CD4-positive, alpha-beta T cell treated with Interleukin-4 for 1 hour (primary cell): ENCODE measurements around the gene TMEM192.
"Not testable (repeated sequence)": the region's sequence is repeated elsewhere in the genome, so short reads cannot be mapped to it uniquely, and the experiment has no call there.

ENCODE experiments used
- DNase-seq, 2 donors: peaks; one replicate each; pipeline ENCODE4 v3.0.0-alpha.2; 2020 to 2022

The TMEM192 gene

DNA sequence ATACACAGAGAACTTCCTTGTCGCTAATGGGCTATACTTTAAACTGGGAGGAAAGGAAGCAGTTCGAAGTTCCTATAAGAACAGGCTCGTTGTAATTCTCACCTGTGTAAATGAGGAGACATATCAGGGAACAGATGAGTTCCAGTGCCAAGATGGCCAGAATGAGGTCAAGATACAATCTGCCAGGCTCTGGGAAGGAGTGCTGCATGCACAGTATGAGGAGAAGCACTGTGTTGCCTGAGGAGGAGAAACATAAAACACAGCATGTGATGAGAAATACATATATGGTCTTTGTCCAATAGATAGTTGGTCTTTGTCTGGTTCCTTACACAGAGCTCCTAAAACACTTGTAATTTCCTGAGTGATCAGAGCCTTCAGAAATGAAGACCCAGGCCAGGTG lies 24.3 kb downstream of the TMEM192 start:
- no peak for DNase-seq

DNA sequence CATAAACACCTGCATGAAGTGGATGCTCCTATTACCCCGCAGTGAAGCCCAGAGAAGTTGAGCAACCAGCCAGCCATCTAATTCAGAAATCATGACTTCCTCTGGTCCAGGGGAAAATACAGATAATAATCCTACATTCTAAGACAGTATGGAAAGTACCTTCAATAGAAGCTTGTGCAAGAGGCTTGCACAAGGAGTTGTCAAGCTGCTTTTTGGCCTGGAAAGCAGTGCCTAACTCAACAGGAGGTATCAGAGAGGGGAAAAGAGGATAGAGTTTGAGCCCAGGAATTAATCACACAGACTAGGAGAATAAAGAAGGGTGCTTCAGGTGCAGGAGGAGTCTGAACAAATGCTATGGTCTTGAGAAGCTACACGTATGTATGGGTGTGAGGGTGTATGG lies 26.7 kb downstream of the TMEM192 start:
- no peak for DNase-seq

DNA sequence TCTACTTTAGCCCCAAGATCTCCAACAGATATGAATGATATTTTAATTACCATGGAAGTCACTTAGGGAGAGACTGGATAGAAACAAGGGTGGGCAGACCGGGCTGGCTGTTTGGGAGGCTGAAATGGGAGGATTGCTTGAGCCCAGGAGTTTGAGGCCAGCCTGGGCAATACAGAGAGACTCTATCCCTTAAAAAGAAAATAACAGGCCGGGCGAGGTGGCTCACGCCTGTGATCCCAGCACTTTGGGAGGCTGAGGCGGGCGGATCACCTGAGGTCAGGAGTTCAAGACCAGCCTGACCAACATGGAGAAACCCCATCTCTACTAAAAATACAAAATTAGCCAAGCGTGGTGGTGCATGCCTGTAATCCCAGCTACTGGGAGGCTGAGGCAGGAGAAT lies 27.9 kb downstream of the TMEM192 start:
- not testable (repeated sequence) for DNase-seq

- no peak for DNase-seq
Observed at GRCh38 chr4:165079476-165079875, 33.2 kb downstream of the TMEM192 start.

GRCh38 chr4:165077034-165077578 lies 35.6 kb downstream of the TMEM192 start:
- DNase-seq, result no peak

DNA sequence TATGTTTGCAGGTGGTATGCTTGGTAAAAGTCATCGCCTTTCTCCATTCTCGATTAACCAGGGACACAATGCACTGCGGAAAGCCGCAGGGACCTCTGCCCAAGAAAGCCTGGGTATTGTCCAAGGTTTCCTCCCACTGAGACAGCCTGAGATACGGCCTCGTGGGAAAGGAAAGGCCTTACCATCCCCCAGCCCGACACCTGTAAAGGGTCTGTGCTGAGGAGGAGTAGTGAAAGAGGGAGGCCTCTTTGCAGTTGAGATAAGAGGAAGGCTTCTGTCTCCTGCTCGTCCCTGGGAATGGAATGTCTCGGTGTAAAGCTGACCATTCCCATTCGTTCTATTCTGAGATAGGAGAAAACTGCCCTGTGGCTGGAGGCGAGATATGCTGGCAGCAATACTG lies 39.3 kb downstream of the TMEM192 start:
- DNase-seq, result not testable (repeated sequence)

DNA sequence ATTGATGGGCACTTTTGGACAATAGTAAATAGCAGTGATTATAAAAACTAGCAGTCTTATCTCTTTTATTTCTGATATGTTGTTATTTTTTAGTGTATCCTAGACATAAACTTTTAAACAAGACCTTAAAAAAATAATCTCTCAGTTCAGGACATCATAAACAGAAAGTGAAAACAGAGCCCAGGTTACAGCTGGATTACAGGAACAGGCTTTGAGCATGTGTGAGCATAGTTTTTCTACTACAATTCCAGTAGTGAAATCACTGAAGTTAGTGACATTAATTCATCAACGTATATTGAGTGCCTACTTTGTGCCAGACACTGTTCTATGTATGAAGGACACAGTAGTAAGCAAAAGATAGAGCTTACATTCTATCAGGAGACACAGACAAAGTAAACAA lies 42.1 kb downstream of the TMEM192 start:
- no peak for DNase-seq

- DNase-seq, result no peak
Observed at GRCh38 chr4:165060938-165061337, 51.7 kb downstream of the TMEM192 start.

DNA sequence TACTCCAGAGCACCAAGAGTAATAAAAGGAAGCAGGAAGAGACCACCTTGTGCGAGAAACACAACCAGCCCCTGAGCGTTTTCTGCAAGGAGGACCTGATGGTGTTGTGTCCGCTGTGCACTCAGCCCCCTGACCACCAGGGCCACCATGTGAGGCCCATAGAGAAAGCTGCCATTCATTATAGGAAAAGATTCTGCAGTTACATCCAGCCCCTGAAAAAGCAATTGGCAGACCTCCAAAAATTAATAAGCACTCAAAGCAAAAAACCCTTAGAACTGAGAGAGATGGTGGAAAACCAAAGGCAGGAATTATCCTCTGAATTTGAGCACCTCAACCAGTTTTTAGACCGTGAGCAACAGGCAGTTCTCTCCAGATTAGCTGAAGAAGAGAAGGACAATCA lies 53.3 kb downstream of the TMEM192 start:
- DNase-seq, result no peak

GRCh38 chr4:165058666-165059065 lies 54.0 kb downstream of the TMEM192 start:
- no peak for DNase-seq

DNA sequence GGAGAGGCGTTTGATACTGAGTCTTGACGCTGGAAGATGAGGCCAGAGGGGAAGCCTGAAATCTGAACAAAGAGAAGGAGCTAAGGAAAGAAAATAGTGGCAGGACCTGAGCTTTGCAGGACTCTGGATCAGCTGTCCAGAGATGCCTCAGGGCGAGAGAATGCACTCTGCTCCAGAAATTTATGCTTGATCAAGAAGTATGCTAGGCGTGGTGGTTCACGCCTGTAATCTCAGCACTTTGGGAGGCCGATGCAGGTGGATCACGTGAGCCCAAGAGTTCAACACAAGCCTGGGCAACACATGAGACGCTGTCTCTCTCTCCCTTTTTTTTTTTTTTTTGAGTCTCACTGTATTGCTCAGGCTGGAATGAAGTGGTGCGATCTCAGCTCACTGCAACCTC lies 57.1 kb downstream of the TMEM192 start:
- no peak for DNase-seq

GRCh38 chr4:165053645-165054044 lies 59.0 kb downstream of the TMEM192 start, which contains the start of gene TRIM75:
Gene TRIM75 (plus strand): TSS chr4:165053866. CDS start chr4:165059148, 5,282 bp downstream.
- no peak for DNase-seq

- DNase-seq, result no peak
Observed at GRCh38 chr4:165052627-165053026, 60.0 kb downstream of the TMEM192 start.

- no peak for DNase-seq
Observed at GRCh38 chr4:165048170-165048569, 64.5 kb downstream of the TMEM192 start.

DNA sequence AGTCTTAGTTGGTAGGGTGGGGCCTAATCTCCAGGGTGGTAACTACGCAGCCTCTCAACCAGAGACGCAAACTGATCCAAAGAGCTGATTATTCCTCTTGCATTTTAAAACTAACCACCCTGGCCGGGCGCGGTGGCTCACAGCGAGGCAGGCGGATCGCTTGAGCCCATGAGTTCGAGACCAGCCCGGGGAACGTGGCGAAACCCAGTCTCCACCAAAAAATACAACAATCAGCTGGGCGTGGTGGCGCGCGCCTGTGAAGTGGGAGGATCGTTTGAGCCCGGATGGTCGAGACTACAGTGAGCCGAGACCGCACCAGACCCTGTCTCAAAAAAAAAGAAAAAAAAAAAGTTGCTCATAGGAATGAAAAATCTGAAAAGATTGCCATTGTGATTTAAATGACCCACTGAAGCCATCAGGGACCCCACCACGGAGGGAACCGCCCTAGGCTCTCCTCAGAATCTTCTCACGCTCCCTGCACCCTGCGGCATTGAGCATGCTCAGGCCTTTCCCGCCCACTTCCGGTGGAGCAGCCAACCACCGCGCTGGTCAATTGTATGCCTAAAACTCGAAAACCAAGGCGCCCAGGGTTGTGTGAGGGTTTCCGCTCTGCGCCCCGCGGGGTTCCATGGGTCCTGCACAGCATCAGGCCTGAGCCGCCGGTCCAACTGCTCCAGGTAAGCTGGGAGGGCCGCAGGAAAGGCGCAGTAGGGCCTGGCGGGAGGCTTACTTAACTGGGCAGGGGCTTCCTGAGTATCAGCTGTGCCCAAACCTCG lies 81.0 kb downstream of the TMEM192 start, which contains the start of gene TRIM60:
TSS of gene TRIM60 (plus strand) at position 564 of the 776 bp plus-strand sequence. CDS start 8,074 bp downstream, outside the sequence.
- no peak for DNase-seq

GRCh38 chr4:165027762-165028402 lies 84.8 kb downstream of the TMEM192 start:
- DNase-seq, result no peak

GRCh38 chr4:165025782-165026181 lies 86.9 kb downstream of the TMEM192 start:
- DNase-seq, result not testable (repeated sequence)
